HG02970 (cell line): Measurements from ENCODE around the gene DGKD.

Experiments used
- ATAC-seq: cut with Tn5 transposase; IDR thresholded peaks from one replicate; pipeline ENCODE4 v1.9.1; 2021; ENCODE audit warnings: mild to moderate bottlenecking, moderate library complexity, moderate number of reproducible peaks; ENCODE audit not compliant: unreplicated experiment, low FRiP score

DGKD gene

GRCh38 chr2:233422050-233422639 lies 67.9 kb downstream of the DGKD start:
- ATAC-seq = no peak

GRCh38 chr2:233422649-233423551 lies 68.6 kb downstream of the DGKD start:
- ATAC-seq = no peak

- no peak for ATAC-seq
These were observed 69.2 kb downstream of the DGKD start for GRCh38 chr2:233423552-233423860.

GRCh38 chr2:233424154-233424951 lies 70.1 kb downstream of the DGKD start:
- ATAC-seq = no peak

- no peak for ATAC-seq
These were observed 72.5 kb downstream of the DGKD start for GRCh38 chr2:233426619-233427342.

GRCh38 chr2:233428008-233428407 lies 73.7 kb downstream of the DGKD start:
- ATAC-seq = no peak

GRCh38 chr2:233428438-233428837 lies 74.1 kb downstream of the DGKD start:
- ATAC-seq = no peak

- no peak for ATAC-seq
These were observed 75.0 kb downstream of the DGKD start for GRCh38 chr2:233429175-233429897.

- no peak for ATAC-seq
These were observed 75.8 kb downstream of the DGKD start for GRCh38 chr2:233430081-233430480.

- no peak for ATAC-seq
These were observed 76.4 kb downstream of the DGKD start for GRCh38 chr2:233430651-233431050.

GRCh38 chr2:233433029-233433428 lies 78.7 kb downstream of the DGKD start:
- no peak for ATAC-seq

GRCh38 chr2:233433794-233434193 lies 79.5 kb downstream of the DGKD start:
- ATAC-seq = no peak

- no peak for ATAC-seq
These were observed 80.5 kb downstream of the DGKD start for GRCh38 chr2:233434666-233435330.

GRCh38 chr2:233435436-233436190 lies 81.3 kb downstream of the DGKD start:
- no peak for ATAC-seq

GRCh38 chr2:233436191-233436581 lies 81.9 kb downstream of the DGKD start:
- ATAC-seq = no peak

GRCh38 chr2:233436691-233437438 lies 82.6 kb downstream of the DGKD start:
- no peak for ATAC-seq

- ATAC-seq = no peak
These were observed 83.2 kb downstream of the DGKD start for GRCh38 chr2:233437439-233437955.
